GM18907 (cell line): Measurements from ENCODE around the gene CUL1.

Experiments used
- ATAC-seq: cut with Tn5 transposase; IDR thresholded peaks from one replicate; pipeline ENCODE4 v1.9.1; 2021; ENCODE audit warnings: mild to moderate bottlenecking, moderate library complexity; ENCODE audit not compliant: unreplicated experiment

CUL1 gene

GRCh38 chr7:148698397-148699023 is at the start of gene CUL1:
Gene CUL1, plus strand, starts transcription at chr7:148698903. Its CDS starts 31,220 bp downstream, at chr7:148730123.
- peak; percentile 82 for ATAC-seq

GRCh38 chr7:148650232-148650858 is 48.4 kb upstream of the CUL1 start:
- no peak for ATAC-seq

- ATAC-seq: no peak
Measured at GRCh38 chr7:148652773-148653172, 45.9 kb upstream of the CUL1 start.

GRCh38 chr7:148657929-148658328 is 40.8 kb upstream of the CUL1 start:
- no peak for ATAC-seq

GRCh38 chr7:148661471-148661870 is 37.2 kb upstream of the CUL1 start:
- no peak for ATAC-seq

GRCh38 chr7:148662646-148663045 is 36.1 kb upstream of the CUL1 start:
- ATAC-seq: no peak

GRCh38 chr7:148664324-148664723 is 34.4 kb upstream of the CUL1 start:
- ATAC-seq: no peak

- ATAC-seq: no peak
Measured at GRCh38 chr7:148665221-148665620, 33.5 kb upstream of the CUL1 start.

- ATAC-seq: no peak
Measured at GRCh38 chr7:148669927-148670326, 28.8 kb upstream of the CUL1 start.

GRCh38 chr7:148670374-148670773 is 28.3 kb upstream of the CUL1 start:
- no peak for ATAC-seq

- no peak for ATAC-seq
Measured at GRCh38 chr7:148670807-148671206, 27.9 kb upstream of the CUL1 start.

- no peak for ATAC-seq
Measured at GRCh38 chr7:148672041-148672440, 26.7 kb upstream of the CUL1 start.

GRCh38 chr7:148674689-148675088 is 24.0 kb upstream of the CUL1 start:
- no peak for ATAC-seq

- no peak for ATAC-seq
Measured at GRCh38 chr7:148676291-148676690, 22.4 kb upstream of the CUL1 start.

GRCh38 chr7:148681821-148682220 is 16.9 kb upstream of the CUL1 start:
- no peak for ATAC-seq

GRCh38 chr7:148684289-148684830 is 14.3 kb upstream of the CUL1 start:
- ATAC-seq: no peak

GRCh38 chr7:148686312-148686937 is 12.3 kb upstream of the CUL1 start:
- no peak for ATAC-seq

- no peak for ATAC-seq
Measured at GRCh38 chr7:148687555-148687954, 11.1 kb upstream of the CUL1 start.

GRCh38 chr7:148688526-148688925 is 10.2 kb upstream of the CUL1 start:
- ATAC-seq: no peak

GRCh38 chr7:148693651-148694050 is 5.1 kb upstream of the CUL1 start:
- no peak for ATAC-seq

- no peak for ATAC-seq
Measured at GRCh38 chr7:148694631-148695030, 4.1 kb upstream of the CUL1 start.

GRCh38 chr7:148695953-148696352 is 2.8 kb upstream of the CUL1 start:
- no peak for ATAC-seq
